ENCODE results near the gene DHRS3.

The DHRS3 gene

GRCh38 chr1:12588695-12589094, 29.3 kb downstream of the DHRS3 start:
- TF ChIP-seq CTCF (IDR thresholded peaks at IDR 0.05) = no peak
- no peak overlapping the region for H3K27ac ChIP-seq
- peaks cover 9% of the 10 kb centered on the region for H3K27me3 ChIP-seq
- H3K9me3 ChIP-seq = no peaks in the 10 kb centered on the region
- no peak overlapping the region for H3K4me3 ChIP-seq (ENCODE audit: low read depth in 1 of 2, low read length in 1 of 2)
- no peaks in the 10 kb centered on the region for H3K4me1 ChIP-seq (ENCODE audit: control insufficient read depth in 1 of 2, insufficient read depth in 1 of 2, low read depth in 1 of 2, low read length in 1 of 2)
- H3K36me3 ChIP-seq = no peaks in the 10 kb centered on the region

- Histone ChIP-seq H3K27ac (no peak overlapping the region), H3K36me3 (no peaks in the 10 kb centered on the region), H3K9me3 (no peaks in the 10 kb centered on the region), H3K4me1 (ENCODE audit: control insufficient read depth in 1 of 2, insufficient read depth in 1 of 2, low read depth in 1 of 2, low read length in 1 of 2) (no peaks in the 10 kb centered on the region), H3K27me3 (peaks cover 3% of the 10 kb centered on the region), H3K4me3 (ENCODE audit: low read depth in 1 of 2, low read length in 1 of 2) (no peak overlapping the region)
- no peak for TF ChIP-seq CTCF (IDR thresholded peaks at IDR 0.05)
Measured at GRCh38 chr1:12587981-12588640, 29.9 kb downstream of the DHRS3 start.

- no peaks in the 10 kb centered on the region for H3K36me3 ChIP-seq
- no peak for TF ChIP-seq CTCF (IDR thresholded peaks at IDR 0.05)
Measured at GRCh38 chr1:12585951-12586942, 31.8 kb downstream of the DHRS3 start.

GRCh38 chr1:12585536-12585935, 32.5 kb downstream of the DHRS3 start:
- no peaks in the 10 kb centered on the region for H3K27me3 ChIP-seq
- H3K27ac ChIP-seq = no peak overlapping the region
- no peaks in the 10 kb centered on the region for H3K9me3 ChIP-seq
- no peaks in the 10 kb centered on the region for H3K4me1 ChIP-seq (ENCODE audit: control insufficient read depth in 1 of 2, insufficient read depth in 1 of 2, low read depth in 1 of 2, low read length in 1 of 2)
- no peak overlapping the region for H3K4me3 ChIP-seq (ENCODE audit: low read depth in 1 of 2, low read length in 1 of 2)
- no peaks in the 10 kb centered on the region for H3K36me3 ChIP-seq
- no peak for TF ChIP-seq CTCF (IDR thresholded peaks at IDR 0.05)

More at GRCh38 chr1:12585951-12586942, 31.8 kb downstream of the DHRS3 start:
- H3K27me3 ChIP-seq = no peaks in the 10 kb centered on the region
- no peak overlapping the region for H3K27ac ChIP-seq
- no peak overlapping the region for H3K4me3 ChIP-seq (ENCODE audit: low read depth in 1 of 2, low read length in 1 of 2)
- no peaks in the 10 kb centered on the region for H3K9me3 ChIP-seq
- no peaks in the 10 kb centered on the region for H3K4me1 ChIP-seq (ENCODE audit: control insufficient read depth in 1 of 2, insufficient read depth in 1 of 2, low read depth in 1 of 2, low read length in 1 of 2)

- no peak overlapping the region for H3K27ac ChIP-seq
- no peaks in the 10 kb centered on the region for H3K4me1 ChIP-seq (ENCODE audit: control insufficient read depth in 1 of 2, insufficient read depth in 1 of 2, low read depth in 1 of 2, low read length in 1 of 2)
- H3K27me3 ChIP-seq = no peaks in the 10 kb centered on the region
- no peak overlapping the region for H3K4me3 ChIP-seq (ENCODE audit: low read depth in 1 of 2, low read length in 1 of 2)
- no peaks in the 10 kb centered on the region for H3K9me3 ChIP-seq
- TF ChIP-seq CTCF (IDR thresholded peaks at IDR 0.05) = no peak
- no peaks in the 10 kb centered on the region for H3K36me3 ChIP-seq
Measured at GRCh38 chr1:12584900-12585525, 33.0 kb downstream of the DHRS3 start.

Data from neutrophil (primary cell).